GM12874 (cell line): ENCODE results near the gene CRAT.

Experiments used
- CTCF ChIP-seq: IDR thresholded peaks from 2 replicates; pipeline ENCODE4 v1.5.1; 2011; ENCODE audit warnings: low read depth, mild to moderate bottlenecking, control low read depth, low read length, moderate library complexity; ENCODE audit not compliant: insufficient read depth

CRAT gene

GRCh38 chr9:129084087-129084486 lies 26.5 kb downstream of the CRAT start:
- TF ChIP-seq CTCF, result no peak

GRCh38 chr9:129081388-129081904 lies 29.1 kb downstream of the CRAT start:
- TF ChIP-seq CTCF, result no peak

GRCh38 chr9:129080601-129081387 lies 29.8 kb downstream of the CRAT start, which contains the start of gene DOLPP1:
Gene DOLPP1 (plus strand): TSS chr9:129081111. CDS start chr9:129081132, 21 bp downstream.
- no peak for TF ChIP-seq CTCF

- TF ChIP-seq CTCF, result no peak
Observed at GRCh38 chr9:129080298-129080600, 30.3 kb downstream of the CRAT start.

GRCh38 chr9:129079829-129080228 lies 30.8 kb downstream of the CRAT start:
- no peak for TF ChIP-seq CTCF

- TF ChIP-seq CTCF, result no peak
Observed at GRCh38 chr9:129078691-129079503, 31.7 kb downstream of the CRAT start.

DNA sequence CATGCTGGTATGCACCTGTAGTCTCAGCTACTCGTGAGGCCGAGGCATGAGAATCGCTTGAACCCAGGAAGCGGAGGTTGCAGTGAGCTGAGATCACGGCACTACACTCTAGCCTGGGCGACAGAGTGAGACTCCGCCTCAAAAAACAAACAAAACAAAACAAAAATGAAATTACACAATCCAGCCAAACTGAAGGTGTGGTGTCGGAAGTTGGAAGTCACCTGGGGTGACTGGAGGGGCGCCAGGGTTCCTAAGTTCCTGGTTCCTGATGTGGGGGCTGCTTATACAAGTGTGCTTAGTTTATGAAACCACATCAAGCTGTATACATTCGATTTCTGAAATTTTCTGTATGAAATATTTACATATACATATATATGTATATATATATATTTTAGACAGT lies 33.4 kb downstream of the CRAT start:
- no peak for TF ChIP-seq CTCF
